GM12891 (cell line): Measurements from ENCODE around the gene C7orf33.

Source experiments
- POLR2A ChIP-seq: IDR thresholded peaks from 2 replicates; pipeline ENCODE4 v1.6.1; 2011; ENCODE audit warnings: low read depth, low read length, control low read depth
- POLR2AphosphoS5 ChIP-seq: IDR thresholded peaks from 2 replicates; pipeline ENCODE4 v1.6.1; 2011; ENCODE audit warnings: low read depth, low read length, control low read depth
- TAF1 ChIP-seq: IDR thresholded peaks from 2 replicates; pipeline ENCODE4 v1.6.1; 2011; ENCODE audit warnings: low read depth, low read length, control low read depth

GRCh38 chr7:148662646-148663045 lies 72.1 kb downstream of the C7orf33 start:
- TF ChIP-seq POLR2A (no peak), POLR2AphosphoS5 (no peak), TAF1 (no peak)
